ENCODE data around the gene EHD2.

DNA sequence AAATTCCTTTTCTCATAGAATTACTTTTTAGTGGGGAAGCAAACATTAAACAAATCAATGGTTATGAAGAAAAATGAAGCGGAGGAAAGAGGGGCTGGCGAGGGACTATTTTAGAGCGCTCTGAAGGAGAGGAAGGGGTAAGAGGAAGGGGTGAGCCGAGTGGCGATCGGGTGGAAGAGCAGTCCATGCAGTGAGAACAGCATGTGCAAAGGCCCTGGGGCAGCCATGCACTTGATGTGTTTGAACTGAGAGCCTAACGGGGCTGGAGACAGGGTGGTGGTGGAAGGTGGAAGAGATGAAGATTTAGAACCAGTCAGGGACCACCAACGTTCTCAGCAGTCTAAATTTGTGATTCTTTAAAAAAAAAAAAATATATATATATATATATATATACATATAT is 17.7 kb downstream of the EHD2 start:
- TF ChIP-seq, protein P1, sequence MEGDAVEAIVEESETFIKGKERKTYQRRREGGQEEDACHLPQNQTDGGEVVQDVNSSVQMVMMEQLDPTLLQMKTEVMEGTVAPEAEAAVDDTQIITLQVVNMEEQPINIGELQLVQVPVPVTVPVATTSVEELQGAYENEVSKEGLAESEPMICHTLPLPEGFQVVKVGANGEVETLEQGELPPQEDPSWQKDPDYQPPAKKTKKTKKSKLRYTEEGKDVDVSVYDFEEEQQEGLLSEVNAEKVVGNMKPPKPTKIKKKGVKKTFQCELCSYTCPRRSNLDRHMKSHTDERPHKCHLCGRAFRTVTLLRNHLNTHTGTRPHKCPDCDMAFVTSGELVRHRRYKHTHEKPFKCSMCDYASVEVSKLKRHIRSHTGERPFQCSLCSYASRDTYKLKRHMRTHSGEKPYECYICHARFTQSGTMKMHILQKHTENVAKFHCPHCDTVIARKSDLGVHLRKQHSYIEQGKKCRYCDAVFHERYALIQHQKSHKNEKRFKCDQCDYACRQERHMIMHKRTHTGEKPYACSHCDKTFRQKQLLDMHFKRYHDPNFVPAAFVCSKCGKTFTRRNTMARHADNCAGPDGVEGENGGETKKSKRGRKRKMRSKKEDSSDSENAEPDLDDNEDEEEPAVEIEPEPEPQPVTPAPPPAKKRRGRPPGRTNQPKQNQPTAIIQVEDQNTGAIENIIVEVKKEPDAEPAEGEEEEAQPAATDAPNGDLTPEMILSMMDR (IDR thresholded peaks at IDR 0.05): no peak
- TF ChIP-seq POLR2AphosphoS5 (IDR thresholded peaks at IDR 0.05) (no peak), EP300 (IDR thresholded peaks at IDR 0.05) (no peak), POLR2A (IDR thresholded peaks at IDR 0.05) (no peak)

All from gastroesophageal sphincter (tissue), 3 donors.